Measurements from ENCODE around the gene NPTX1.

Gene NPTX1

DNA sequence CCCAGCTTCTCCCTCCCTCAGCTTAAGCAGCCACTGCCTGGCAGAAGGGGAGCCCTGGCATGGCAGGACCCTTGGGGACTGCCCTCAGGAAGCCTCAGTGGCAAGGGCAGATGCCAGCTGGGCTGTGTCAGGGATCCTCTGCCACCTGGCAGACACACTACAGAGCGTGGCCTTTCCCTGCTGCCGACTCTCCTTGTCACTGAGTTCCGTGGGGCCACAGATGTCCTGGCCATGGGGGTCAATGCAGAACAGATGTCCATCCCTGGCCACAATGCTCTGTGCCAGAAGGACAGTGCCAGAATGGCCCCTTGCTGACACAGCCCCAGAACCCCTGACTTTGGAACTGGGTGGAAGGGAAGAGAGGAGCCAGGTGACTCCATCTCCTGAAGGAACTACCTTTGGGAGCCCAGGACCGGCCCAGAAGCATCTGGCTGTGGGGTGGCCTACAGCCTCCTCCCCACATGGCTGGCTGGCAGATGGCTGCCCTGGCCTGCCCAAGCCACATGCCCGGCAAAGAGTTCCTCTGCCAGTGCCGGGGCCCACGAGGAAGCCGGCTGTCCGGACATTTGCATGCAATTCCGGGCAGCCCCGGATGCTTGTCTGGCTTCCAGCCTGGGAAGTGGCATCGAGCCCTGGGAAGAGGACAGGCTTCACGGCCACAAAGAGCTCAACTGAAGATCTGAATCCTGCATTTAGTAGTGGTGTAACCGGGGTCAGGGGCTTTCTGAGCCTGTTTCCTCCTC is 24.1 kb downstream of the NPTX1 start:
- peaks cover 11% of the 10 kb centered on the region for H3K27me3 ChIP-seq (ENCODE audit: control insufficient read depth, insufficient read depth, low read length, poor library complexity, severe bottlenecking)
- no peaks in the 10 kb centered on the region for H3K9me3 ChIP-seq (ENCODE audit: control insufficient read depth, low read length)
- no peak overlapping the region for H3K27ac ChIP-seq (ENCODE audit: insufficient read depth, low read depth, low read length, poor library complexity, severe bottlenecking)
- no peaks in the 10 kb centered on the region for H3K4me1 ChIP-seq (ENCODE audit: control insufficient read depth, insufficient read depth, low read length)
- H3K36me3 ChIP-seq (ENCODE audit: control insufficient read depth, insufficient read depth, low read length) = no peaks in the 10 kb centered on the region
- no peak overlapping the region for H3K4me3 ChIP-seq (ENCODE audit: insufficient read depth, low read depth, low read length)
- 82 to 84% methylated on average over 14 of the region's 14 CpGs for WGBS, 2 experiments

DNA sequence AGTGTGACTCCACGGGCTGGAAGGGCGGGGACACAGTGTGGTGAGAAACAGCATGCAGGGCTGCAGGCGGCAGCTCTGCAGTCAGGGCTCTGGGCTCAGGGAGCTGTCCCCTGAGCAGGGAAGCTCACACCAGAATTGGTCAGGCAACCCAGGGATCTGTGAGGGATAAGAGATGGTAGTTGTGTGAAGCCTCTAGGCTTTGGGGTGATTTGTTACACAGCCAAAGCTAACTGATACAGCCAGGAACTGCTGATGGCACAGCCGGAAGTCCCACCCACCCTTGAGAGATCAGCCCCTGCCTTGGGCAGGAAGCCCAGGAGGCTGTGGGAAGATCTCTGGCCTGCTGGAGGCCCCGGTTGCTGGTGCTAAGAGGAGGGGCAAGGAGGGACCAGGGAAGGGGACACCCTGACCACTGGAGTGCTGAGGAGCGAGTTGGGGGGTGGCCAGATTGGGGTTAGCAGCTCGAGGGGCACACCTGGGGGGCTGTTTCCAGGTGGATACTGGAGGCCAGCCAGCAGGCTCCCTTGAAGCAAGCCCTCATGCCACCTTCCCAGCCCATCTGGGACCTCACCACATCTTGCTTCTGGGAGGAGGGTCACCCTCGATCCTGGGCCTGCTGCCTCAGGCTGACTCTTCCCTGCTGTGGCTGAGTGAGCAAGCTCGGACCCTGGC is 25.2 kb downstream of the NPTX1 start:
- Histone ChIP-seq H3K4me1 (ENCODE audit: control insufficient read depth, insufficient read depth, low read length) (no peaks in the 10 kb centered on the region), H3K9me3 (ENCODE audit: control insufficient read depth, low read length) (no peaks in the 10 kb centered on the region), H3K36me3 (ENCODE audit: control insufficient read depth, insufficient read depth, low read length) (no peaks in the 10 kb centered on the region), H3K27me3 (ENCODE audit: control insufficient read depth, insufficient read depth, low read length, poor library complexity, severe bottlenecking) (peaks cover under 1% of the 10 kb centered on the region), H3K27ac (ENCODE audit: insufficient read depth, low read depth, low read length, poor library complexity, severe bottlenecking) (no peak overlapping the region), H3K4me3 (ENCODE audit: insufficient read depth, low read depth, low read length) (no peak overlapping the region)
- 87% methylated on average over 9 of the region's 9 CpGs for WGBS, 2 experiments

DNA sequence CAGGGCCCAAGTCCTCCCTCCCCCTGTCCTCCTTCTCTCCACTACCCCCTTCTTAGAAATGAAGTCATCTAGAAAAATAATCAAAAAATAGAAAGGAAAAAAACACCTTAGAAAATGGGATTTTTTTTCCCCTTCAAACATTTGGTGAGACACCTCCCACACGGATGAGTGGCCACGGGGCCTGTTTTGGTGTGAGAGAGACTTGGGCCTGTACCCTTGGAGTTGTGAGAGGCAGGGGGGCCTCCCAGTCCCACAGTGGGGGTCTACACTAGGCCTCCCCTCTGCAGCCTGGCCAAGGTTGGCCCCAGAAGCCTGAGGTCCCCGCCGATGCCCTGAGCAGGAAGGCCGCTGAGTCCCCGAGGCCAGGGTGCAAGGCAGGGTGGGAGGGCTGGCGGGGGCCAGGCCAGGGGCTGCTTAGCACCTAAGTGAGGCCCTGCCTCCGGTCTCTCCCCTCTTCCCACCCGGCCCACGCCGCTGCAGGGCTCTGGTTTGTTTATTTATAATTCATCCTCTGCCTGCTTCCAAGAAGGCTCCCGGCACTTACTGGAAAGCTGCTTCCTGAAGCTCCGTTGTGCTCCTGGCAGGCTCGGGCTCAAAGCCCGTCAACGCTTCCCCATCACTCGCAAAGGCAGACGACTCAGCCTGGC is 26.4 kb downstream of the NPTX1 start:
- no peaks in the 10 kb centered on the region for H3K9me3 ChIP-seq (ENCODE audit: control insufficient read depth, low read length)
- H3K4me1 ChIP-seq (ENCODE audit: control insufficient read depth, insufficient read depth, low read length) = no peaks in the 10 kb centered on the region
- H3K4me3 ChIP-seq (ENCODE audit: insufficient read depth, low read depth, low read length) = no peak overlapping the region
- no peaks in the 10 kb centered on the region for H3K36me3 ChIP-seq (ENCODE audit: control insufficient read depth, insufficient read depth, low read length)
- no peak overlapping the region for H3K27ac ChIP-seq (ENCODE audit: insufficient read depth, low read depth, low read length, poor library complexity, severe bottlenecking)
- no peaks in the 10 kb centered on the region for H3K27me3 ChIP-seq (ENCODE audit: control insufficient read depth, insufficient read depth, low read length, poor library complexity, severe bottlenecking)
- WGBS, 2 experiments = 85 to 87% methylated on average over 18 of the region's 18 CpGs

DNA sequence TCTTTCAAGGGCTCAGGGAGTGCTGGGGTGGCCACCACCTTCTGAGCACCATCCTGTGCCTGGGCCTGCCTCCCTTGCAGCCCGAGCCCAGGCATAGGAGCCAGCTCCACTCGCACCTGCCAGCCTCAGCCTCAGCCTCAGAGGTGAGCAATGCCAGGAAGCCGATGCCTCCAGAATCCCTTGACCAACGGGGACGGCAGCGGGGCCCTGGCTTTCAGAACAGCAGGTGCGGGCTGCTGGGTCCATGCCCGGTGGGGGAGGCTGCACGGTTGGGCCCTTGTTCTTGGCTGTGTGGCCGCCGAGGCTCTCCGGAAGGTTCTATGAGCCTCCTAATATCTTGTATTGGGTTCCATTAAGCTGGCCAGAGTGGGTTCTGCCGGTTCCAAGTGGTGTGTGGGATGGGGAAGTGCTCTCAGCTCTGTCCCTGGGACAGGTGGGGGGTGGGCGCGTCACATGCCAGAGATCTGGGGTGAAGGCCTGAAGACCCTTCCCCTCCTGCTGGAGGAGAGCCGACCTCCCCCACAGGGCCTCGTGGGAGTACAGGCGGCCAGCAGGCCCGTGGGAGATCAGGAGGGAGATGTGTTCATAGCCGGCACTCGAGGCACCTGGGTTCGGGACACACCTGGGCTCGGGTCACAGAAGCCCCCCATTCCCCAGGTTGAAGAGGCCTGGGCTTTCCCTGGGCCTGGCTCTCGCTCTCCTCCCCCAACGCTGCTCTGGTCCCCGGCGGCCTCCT is 27.0 kb downstream of the NPTX1 start:
- H3K27me3 ChIP-seq (ENCODE audit: control insufficient read depth, insufficient read depth, low read length, poor library complexity, severe bottlenecking) = no peaks in the 10 kb centered on the region
- H3K9me3 ChIP-seq (ENCODE audit: control insufficient read depth, low read length) = no peaks in the 10 kb centered on the region
- WGBS, 2 experiments = 86% methylated on average over 27 of the region's 27 CpGs
- H3K4me1 ChIP-seq (ENCODE audit: control insufficient read depth, insufficient read depth, low read length) = no peaks in the 10 kb centered on the region
- H3K36me3 ChIP-seq (ENCODE audit: control insufficient read depth, insufficient read depth, low read length) = no peaks in the 10 kb centered on the region
- no peak overlapping the region for H3K27ac ChIP-seq (ENCODE audit: insufficient read depth, low read depth, low read length, poor library complexity, severe bottlenecking)
- H3K4me3 ChIP-seq (ENCODE audit: insufficient read depth, low read depth, low read length) = no peak overlapping the region

DNA sequence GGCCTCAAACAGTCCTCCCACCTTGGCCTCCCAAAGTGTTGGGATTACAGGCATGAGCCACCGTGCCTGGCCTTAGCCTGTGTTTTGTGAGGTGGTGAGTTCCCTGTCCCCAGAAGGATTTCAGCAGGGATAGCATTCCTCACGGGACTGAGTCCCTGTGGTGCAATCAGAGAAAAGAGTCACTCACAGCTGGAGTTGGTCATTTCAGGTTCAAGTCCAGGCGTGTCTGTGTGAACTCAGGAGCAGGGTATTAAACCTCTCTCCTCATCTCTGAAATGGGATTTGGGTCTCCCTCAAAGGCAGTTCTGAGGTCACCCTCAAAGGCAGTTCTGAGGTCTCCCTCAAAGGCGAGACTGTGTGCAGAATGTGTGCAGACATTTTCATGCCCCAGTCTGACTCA is 28.6 kb downstream of the NPTX1 start:
- Histone ChIP-seq H3K27ac (ENCODE audit: insufficient read depth, low read depth, low read length, poor library complexity, severe bottlenecking) (no peak overlapping the region), H3K27me3 (ENCODE audit: control insufficient read depth, insufficient read depth, low read length, poor library complexity, severe bottlenecking) (peaks cover 13% of the 10 kb centered on the region), H3K9me3 (ENCODE audit: control insufficient read depth, low read length) (no peaks in the 10 kb centered on the region), H3K4me3 (ENCODE audit: insufficient read depth, low read depth, low read length) (no peak overlapping the region), H3K4me1 (ENCODE audit: control insufficient read depth, insufficient read depth, low read length) (peaks cover 5% of the 10 kb centered on the region), H3K36me3 (ENCODE audit: control insufficient read depth, insufficient read depth, low read length) (no peaks in the 10 kb centered on the region)
- WGBS, 2 experiments = 85 to 89% methylated on average over 4 of the region's 4 CpGs

DNA sequence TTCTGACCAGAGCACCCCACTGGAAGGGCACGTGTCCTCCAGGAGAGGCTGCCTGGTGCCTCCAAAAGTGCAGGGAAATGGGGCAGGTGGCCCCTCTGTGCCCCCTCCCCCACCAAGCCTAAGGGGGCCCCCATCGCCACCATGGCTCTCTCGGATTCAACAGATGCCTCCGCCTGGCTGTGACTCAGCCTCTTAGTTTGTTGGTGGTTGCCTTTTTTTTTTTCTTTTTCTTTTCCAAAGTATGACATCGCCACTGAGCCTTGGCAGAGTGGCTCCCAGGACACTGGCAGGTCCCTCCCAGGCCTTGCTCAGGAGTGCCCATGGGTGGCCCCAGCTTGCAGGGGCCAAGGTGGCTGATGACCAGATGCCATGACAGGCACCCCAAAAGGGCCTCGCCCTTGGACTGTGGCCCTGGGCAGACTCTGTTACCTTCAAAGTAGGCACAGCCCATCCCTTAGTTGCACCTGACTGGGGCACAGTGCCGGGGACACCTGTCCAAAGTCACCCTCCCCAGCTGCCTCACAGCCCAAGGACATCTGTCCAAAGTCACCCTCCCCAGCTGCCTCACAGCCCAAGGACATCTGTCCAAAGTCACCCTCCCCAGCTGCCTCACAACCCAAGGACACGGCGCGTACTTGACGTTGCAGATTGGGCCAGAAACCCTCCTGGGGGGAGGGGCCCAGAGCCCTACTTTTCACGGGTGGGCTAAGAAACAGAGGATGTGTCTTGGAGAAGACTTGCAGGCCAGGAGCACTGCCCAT is 29.6 kb downstream of the NPTX1 start:
- no peak overlapping the region for H3K27ac ChIP-seq (ENCODE audit: insufficient read depth, low read depth, low read length, poor library complexity, severe bottlenecking)
- no peaks in the 10 kb centered on the region for H3K36me3 ChIP-seq (ENCODE audit: control insufficient read depth, insufficient read depth, low read length)
- 79% methylated on average over 12 of the region's 12 CpGs for WGBS, 2 experiments
- H3K4me1 ChIP-seq (ENCODE audit: control insufficient read depth, insufficient read depth, low read length) = peaks cover 5% of the 10 kb centered on the region
- no peaks in the 10 kb centered on the region for H3K9me3 ChIP-seq (ENCODE audit: control insufficient read depth, low read length)
- no peak overlapping the region for H3K4me3 ChIP-seq (ENCODE audit: insufficient read depth, low read depth, low read length)
- H3K27me3 ChIP-seq (ENCODE audit: control insufficient read depth, insufficient read depth, low read length, poor library complexity, severe bottlenecking) = peaks cover 15% of the 10 kb centered on the region

DNA sequence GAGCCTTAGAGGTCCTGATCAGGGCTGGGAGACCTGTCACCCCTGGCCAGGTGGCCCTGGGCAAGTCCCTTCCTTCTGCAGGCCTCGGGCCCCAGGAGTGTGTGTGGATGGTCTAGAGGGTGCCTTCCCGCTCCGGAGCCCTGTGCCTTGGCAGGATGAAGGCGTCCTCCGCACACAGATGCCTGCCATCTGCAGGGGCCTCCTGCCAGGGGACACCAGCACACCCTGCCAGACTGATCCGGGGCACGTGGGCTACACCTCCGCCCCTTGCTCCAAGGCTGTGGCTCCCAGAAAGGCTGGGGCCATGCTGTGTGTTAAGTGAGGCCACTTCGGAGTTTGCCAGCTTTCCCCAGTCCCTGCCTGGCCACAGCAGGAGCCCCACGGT is 30.7 kb downstream of the NPTX1 start:
- H3K27me3 ChIP-seq (ENCODE audit: control insufficient read depth, insufficient read depth, low read length, poor library complexity, severe bottlenecking) = peaks cover 15% of the 10 kb centered on the region
- H3K27ac ChIP-seq (ENCODE audit: insufficient read depth, low read depth, low read length, poor library complexity, severe bottlenecking) = no peak overlapping the region
- H3K4me1 ChIP-seq (ENCODE audit: control insufficient read depth, insufficient read depth, low read length) = peaks cover 5% of the 10 kb centered on the region
- no peaks in the 10 kb centered on the region for H3K36me3 ChIP-seq (ENCODE audit: control insufficient read depth, insufficient read depth, low read length)
- 84% methylated on average over 10 of the region's 10 CpGs for WGBS, 2 experiments
- H3K4me3 ChIP-seq (ENCODE audit: insufficient read depth, low read depth, low read length) = no peak overlapping the region
- H3K9me3 ChIP-seq (ENCODE audit: control insufficient read depth, low read length) = no peaks in the 10 kb centered on the region

DNA sequence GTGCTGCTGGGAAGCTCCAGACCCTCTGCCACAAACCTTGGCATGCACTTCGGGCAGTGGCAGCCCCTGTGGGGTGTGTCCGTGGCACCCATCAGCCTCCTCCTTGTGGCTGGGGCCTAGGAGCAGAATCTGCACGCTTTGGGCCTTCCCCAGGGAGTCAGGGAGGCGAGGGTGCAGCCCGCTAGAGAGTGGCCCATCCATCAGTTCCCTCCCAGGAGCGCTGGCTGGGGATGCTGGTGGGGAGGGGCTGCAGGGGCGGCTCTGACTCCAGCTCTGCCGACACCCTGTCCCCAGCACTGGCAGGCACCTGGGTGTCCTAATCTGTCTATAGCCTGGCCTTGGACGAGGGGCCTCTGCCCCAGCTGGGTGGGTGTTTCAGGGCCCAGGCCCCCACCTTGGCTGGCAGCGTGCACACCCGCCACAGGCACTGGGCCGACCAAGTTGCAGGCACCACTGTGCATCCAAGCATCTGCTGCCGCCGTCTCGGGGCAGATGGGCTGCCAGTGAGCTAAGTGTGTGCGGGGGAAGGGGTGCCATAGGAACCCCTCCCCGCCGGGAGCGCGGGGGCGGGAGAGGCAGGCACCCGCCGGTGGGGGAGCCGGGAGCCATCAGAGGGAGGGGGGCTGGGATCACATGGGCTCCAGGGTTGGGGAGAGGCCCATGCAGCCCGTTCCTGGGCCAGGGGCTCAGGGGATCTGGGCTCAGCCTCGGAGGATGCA is 31.2 kb downstream of the NPTX1 start:
- H3K36me3 ChIP-seq (ENCODE audit: control insufficient read depth, insufficient read depth, low read length) = no peaks in the 10 kb centered on the region
- WGBS, 2 experiments = 75 to 76% methylated on average over 26 of the region's 26 CpGs
- H3K4me1 ChIP-seq (ENCODE audit: control insufficient read depth, insufficient read depth, low read length) = peaks cover 5% of the 10 kb centered on the region
- no peak overlapping the region for H3K27ac ChIP-seq (ENCODE audit: insufficient read depth, low read depth, low read length, poor library complexity, severe bottlenecking)
- no peaks in the 10 kb centered on the region for H3K9me3 ChIP-seq (ENCODE audit: control insufficient read depth, low read length)
- H3K27me3 ChIP-seq (ENCODE audit: control insufficient read depth, insufficient read depth, low read length, poor library complexity, severe bottlenecking) = peaks cover 15% of the 10 kb centered on the region
- no peak overlapping the region for H3K4me3 ChIP-seq (ENCODE audit: insufficient read depth, low read depth, low read length)

DNA sequence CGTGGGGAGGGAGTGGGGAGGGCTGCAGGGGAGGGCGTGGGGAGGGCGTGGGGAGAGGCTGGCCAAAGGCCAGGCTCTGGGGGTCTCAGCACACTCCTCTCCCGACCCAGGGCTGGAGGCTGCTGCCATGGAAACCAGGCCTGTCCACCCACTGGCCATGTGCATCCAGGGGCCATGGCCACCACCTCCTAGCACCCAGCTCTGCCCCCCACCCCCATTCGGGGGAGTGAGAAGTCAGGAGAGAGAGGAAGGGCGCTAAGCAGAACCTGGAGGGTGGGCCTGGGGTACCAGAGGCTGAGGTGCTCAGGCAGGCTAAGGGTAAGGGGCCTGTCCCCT is 31.8 kb downstream of the NPTX1 start:
- no peak overlapping the region for H3K4me3 ChIP-seq (ENCODE audit: insufficient read depth, low read depth, low read length)
- peaks cover 15% of the 10 kb centered on the region for H3K27me3 ChIP-seq (ENCODE audit: control insufficient read depth, insufficient read depth, low read length, poor library complexity, severe bottlenecking)
- H3K4me1 ChIP-seq (ENCODE audit: control insufficient read depth, insufficient read depth, low read length) = peaks cover 5% of the 10 kb centered on the region
- H3K9me3 ChIP-seq (ENCODE audit: control insufficient read depth, low read length) = no peaks in the 10 kb centered on the region
- H3K27ac ChIP-seq (ENCODE audit: insufficient read depth, low read depth, low read length, poor library complexity, severe bottlenecking) = no peak overlapping the region
- WGBS, 2 experiments = 60 to 61% methylated on average over 5 of the region's 6 CpGs
- H3K36me3 ChIP-seq (ENCODE audit: control insufficient read depth, insufficient read depth, low read length) = no peaks in the 10 kb centered on the region

All from ectodermal cell (in vitro differentiated cells).